IMR-90 (cell line): ENCODE measurements around the gene RNF17. TPM values are rescaled to one million over a fixed set of nuclear protein-coding genes. Genes with fewer than 3 reads are reported as not detected.

ENCODE experiments used
- ATAC-seq: fragments of 200-7000 bp; cut with Tn5 transposase; 2 replicates; pipeline ENCODE4 v1.9.1; 2020; ENCODE audit warnings: low read depth, mild to moderate bottlenecking, moderate library complexity
- BruUV-seq: library from RNA; stranded (reverse); fragments of 400-500 nt; replicated peaks from 2 replicates; lab custom pipeline; 2021; lab: Mats Ljungman, UMichigan
- CTCF ChIA-PET: fragments of 300-600 bp; formaldehyde crosslinking; extraction: SDS; loops from one replicate; lab custom pipeline; 2021; ENCODE audit warnings: antibody characterized with exemption; lab: Yijun Ruan, JAX
- POLR2A ChIA-PET: fragments of 300-600 bp; sonication (Branson Sonifier 250); formaldehyde crosslinking; loops from one replicate; lab custom pipeline; 2022; ENCODE audit warnings: antibody characterized with exemption; ENCODE audit not compliant: unreplicated experiment; lab: Charles Lee
- DNase-seq: peaks from one replicate; pipeline ENCODE4 v3.0.0; 2013
- H2AFZ ChIP-seq: replicated peaks from 2 replicates; pipeline ENCODE3; 2013; ENCODE audit warnings: low read length, mild to moderate bottlenecking; ENCODE audit not compliant: poor library complexity
- H2AK5ac ChIP-seq: 2 replicates; pipeline ENCODE4 v1.6.1; 2013; ENCODE audit warnings: low read depth, low read length, inconsistent platforms
- H2AK9ac ChIP-seq: replicated peaks from 2 replicates; pipeline ENCODE3; 2013; ENCODE audit warnings: mild to moderate bottlenecking, low read depth, low read length, moderate library complexity; ENCODE audit not compliant: poor library complexity
- H2BK120ac ChIP-seq: 2 replicates; pipeline ENCODE4 v1.6.1; 2013; ENCODE audit warnings: low read depth, low read length, inconsistent platforms
- H2BK15ac ChIP-seq: 3 replicates; pipeline ENCODE4 v1.6.1; 2013; ENCODE audit warnings: low read depth, low read length, inconsistent platforms
- H2BK20ac ChIP-seq: 2 replicates; pipeline ENCODE4 v1.6.1; 2013; ENCODE audit warnings: low read depth, mild to moderate bottlenecking, inconsistent platforms, low read length, moderate library complexity
- H2BK5ac ChIP-seq: 2 replicates; pipeline ENCODE4 v1.6.1; 2013; ENCODE audit warnings: mild to moderate bottlenecking, low read depth, low read length, inconsistent platforms; ENCODE audit not compliant: poor library complexity, severe bottlenecking
- H3K14ac ChIP-seq: replicated peaks from 2 replicates; pipeline ENCODE4 v1.6.1; 2013; ENCODE audit warnings: low read depth, low read length, inconsistent platforms
- H3K18ac ChIP-seq: 2 replicates; pipeline ENCODE4 v1.6.1; 2013; ENCODE audit warnings: low read depth, low read length, control low read depth
- H3K23ac ChIP-seq: 2 replicates; pipeline ENCODE4 v1.6.1; 2013; ENCODE audit warnings: low read depth, low read length, inconsistent platforms
- H3K27ac ChIP-seq: 2 replicates; pipeline ENCODE4 v1.5.1; 2013; ENCODE audit warnings: mild to moderate bottlenecking, control low read depth, low read length; ENCODE audit not compliant: insufficient read depth
- H3K27me3 ChIP-seq: 2 replicates; pipeline ENCODE4 v1.6.1; 2013; ENCODE audit warnings: low read length; ENCODE audit not compliant: control insufficient read depth, insufficient read depth
- H3K36me3 ChIP-seq: 2 replicates; pipeline ENCODE4 v1.6.1; 2013; ENCODE audit warnings: low read length, mixed read lengths; ENCODE audit not compliant: control insufficient read depth, insufficient read depth
- H3K4ac ChIP-seq: 2 replicates; pipeline ENCODE4 v1.6.1; 2013; ENCODE audit warnings: low read depth, low read length, inconsistent platforms
- H3K4me1 ChIP-seq: 2 replicates; pipeline ENCODE4 v1.6.1; 2013; ENCODE audit warnings: low read length, mixed read lengths; ENCODE audit not compliant: control insufficient read depth, insufficient read depth
- H3K4me2 ChIP-seq: 2 replicates; pipeline ENCODE4 v1.6.1; 2013; ENCODE audit warnings: low read depth, mild to moderate bottlenecking, control low read depth, low read length, moderate library complexity
- H3K4me3 ChIP-seq: 2 replicates; pipeline ENCODE4 v1.5.1; 2013; ENCODE audit warnings: low read depth, mild to moderate bottlenecking, control low read depth, low read length, moderate library complexity; ENCODE audit not compliant: insufficient read depth
- H3K56ac ChIP-seq: 2 replicates; pipeline ENCODE4 v1.6.1; 2013; ENCODE audit warnings: low read length, inconsistent platforms; ENCODE audit not compliant: insufficient read depth; ENCODE audit errors: extremely low read depth
- H3K79me1 ChIP-seq, 2 experiments: 2 replicates each; pipeline ENCODE4 v1.6.1; 2013; ENCODE audit warnings: low read length in 2 of 2, inconsistent platforms in 1 of 2, low read depth in 1 of 2
- H3K9ac ChIP-seq: 2 replicates; pipeline ENCODE4 v1.6.1; 2013; ENCODE audit warnings: low read depth, low read length, control low read depth
- H3K9me1 ChIP-seq: 2 replicates; pipeline ENCODE4 v1.6.1; 2013; ENCODE audit warnings: low read length, inconsistent platforms; ENCODE audit not compliant: insufficient read depth
- H3K9me3 ChIP-seq: 2 replicates; pipeline ENCODE4 v1.6.1; 2013; ENCODE audit warnings: low read length; ENCODE audit not compliant: control insufficient read depth, insufficient read depth
- H4K20me1 ChIP-seq: 2 replicates; pipeline ENCODE4 v1.6.1; 2013; ENCODE audit warnings: low read length, inconsistent platforms; ENCODE audit not compliant: insufficient read depth
- H4K5ac ChIP-seq: 2 replicates; pipeline ENCODE4 v1.6.1; 2013; ENCODE audit warnings: mild to moderate bottlenecking, low read depth, low read length, control low read depth
- H4K8ac ChIP-seq, 2 experiments: 2 replicates each; pipeline ENCODE4 v1.6.1; 2013; ENCODE audit warnings: low read depth in 2 of 2, low read length in 2 of 2, control low read depth in 1 of 2, inconsistent platforms in 1 of 2
- H4K91ac ChIP-seq: 2 replicates; pipeline ENCODE4 v1.6.1; 2013; ENCODE audit warnings: low read depth, low read length, inconsistent platforms; ENCODE audit not compliant: insufficient read depth
- CEBPB ChIP-seq: IDR thresholded peaks from 2 replicates; pipeline ENCODE4 v1.6.1; 2012; ENCODE audit warnings: low read depth, low read length, improper control_type of control experiment
- FOS ChIP-seq: fragments of 150-350 bp; IDR thresholded peaks from 2 replicates; pipeline ENCODE4 v1.6.1; 2016; ENCODE audit warnings: low read depth, low read length
- MXI1 ChIP-seq: IDR thresholded peaks from 2 replicates; pipeline ENCODE4 v1.6.1; 2012; ENCODE audit warnings: low read depth, mild to moderate bottlenecking, low read length, moderate library complexity, borderline replicate concordance
- SMC3 ChIP-seq: fragments of 150-350 bp; IDR thresholded peaks from 2 replicates; pipeline ENCODE4 v1.6.1; 2016; ENCODE audit warnings: low read depth, mild to moderate bottlenecking, antibody characterized with exemption, low read length, moderate library complexity
- WGBS, 2 experiments: methylation state at CpG; one replicate each; pipeline versions ENCODE4 v1.1.5 to v1.1.7; 2013; ENCODE audit warnings: missing lambda C conversion rate in 2 of 2; ENCODE audit not compliant: insufficient read length in 1 of 2; ENCODE audit errors: extremely low coverage in 2 of 2; 5-methylcytosine and 5-hydroxymethylcytosine counted together
- dilution Hi-C: fragments of 300-500 bp; cut with HindIII; formaldehyde crosslinking; loops from one replicate; pipeline ENCODE4 v1.14.3; 2018; ENCODE audit warnings: low sequenced_read_pairs; ENCODE audit not compliant: unreplicated experiment
- in situ Hi-C: fragments of 300-500 bp; cut with MboI; formaldehyde crosslinking; loops from 3 replicates; pipeline ENCODE4 v1.14.3; 2019; ENCODE audit warnings: low sequenced_read_pairs, inconsistent platforms, mixed read lengths
- intact Hi-C: fragments of 100-400 bp; cut with micrococcal nuclease; formaldehyde crosslinking; loops from 2 replicates; pipeline ENCODE4 v1.10.0; 2022
- polyA plus RNA-seq, 3 experiments: library from polyadenylated mRNA; depleted of rRNA; stranded (reverse); fragments of >200 nt; gene quantifications; 2 replicates each; pipeline ENCODE4 v1.2.3, GENCODE V29; 2012; ENCODE audit warnings: low replicate concordance in 1 of 3
- total RNA-seq: library from RNA; depleted of rRNA; stranded (reverse); fragments of >200 nt; gene quantifications from 2 replicates; pipeline ENCODE4 v1.2.3, GENCODE V29; 2012

Gene RNF17
- total and polyA plus RNA-seq, 2 of the 4 experiments (the other 2 are of a cell fraction): 0.03 to 0.18 TPM

DNA sequence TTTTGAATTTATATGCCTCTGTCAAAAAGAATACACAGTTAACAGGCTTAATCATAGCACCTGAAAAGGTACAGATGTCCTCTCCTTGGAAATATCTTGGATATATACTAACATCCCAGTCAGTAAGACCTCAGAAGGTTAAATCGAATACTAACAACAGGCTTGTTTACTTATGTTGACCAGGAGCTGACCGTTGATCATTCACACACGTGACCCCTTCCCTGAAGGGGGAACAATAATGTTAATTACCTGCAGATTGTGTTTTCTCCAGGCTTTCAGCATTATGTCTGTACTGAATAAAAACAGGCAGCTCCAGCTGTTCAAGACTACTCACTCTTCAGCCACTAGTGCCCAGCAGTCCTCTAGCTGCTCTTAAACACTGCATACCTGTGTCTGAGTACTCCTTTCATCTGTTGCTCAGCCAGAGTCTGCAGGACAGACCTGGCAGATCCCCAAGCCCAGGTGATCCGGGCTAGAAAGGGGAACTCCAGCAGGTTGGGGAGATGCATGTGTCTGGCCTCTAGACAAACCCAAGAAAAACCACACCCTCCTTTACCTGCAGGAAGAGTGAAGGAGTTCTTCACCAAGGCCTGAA lies 163.9 kb downstream of the RNF17 start:
- CTCF ChIA-PET: no interaction called here
- no peak overlapping the region for H4K8ac ChIP-seq
- H2BK5ac ChIP-seq: no peak overlapping the region
- no peaks in the 10 kb centered on the region for H3K36me3 ChIP-seq
- H4K20me1 ChIP-seq: no peaks in the 10 kb centered on the region
- H3K27me3 ChIP-seq: peaks cover 26% of the 10 kb centered on the region
- intact Hi-C loops: no loop called here
- WGBS, 2 experiments: no CpG with 5 or more reads among the region's 4 CpGs
- no peaks in the 10 kb centered on the region for H3K9me1 ChIP-seq
- no peak overlapping the region for H2BK20ac ChIP-seq
- no TSS peak for BruUV-seq
- TF ChIP-seq MXI1 (no peak), SMC3 (no peak), CEBPB (no peak), FOS (no peak)
- dilution Hi-C loops: no loop called here
- H2BK15ac ChIP-seq: no peak overlapping the region
- no peak overlapping the region for H3K27ac ChIP-seq
- H4K5ac ChIP-seq: no peak overlapping the region
- H3K18ac ChIP-seq: no peak overlapping the region
- DNase-seq: no peak
- H2AK9ac ChIP-seq: no peak overlapping the region
- no peak overlapping the region for H3K4me3 ChIP-seq
- H4K91ac ChIP-seq: no peak overlapping the region
- no peak for ATAC-seq
- H3K14ac ChIP-seq: no peak overlapping the region
- no peak overlapping the region for H2AK5ac ChIP-seq
- H3K4ac ChIP-seq: no peak overlapping the region
- no peak overlapping the region for H2AFZ ChIP-seq
- no peak overlapping the region for H3K4me2 ChIP-seq
- no peaks in the 10 kb centered on the region for H3K9me3 ChIP-seq
- no peak overlapping the region for H2BK120ac ChIP-seq
- no peak overlapping the region for H3K9ac ChIP-seq
- H3K56ac ChIP-seq: no peak overlapping the region
- POLR2A ChIA-PET: no interaction called here
- H3K23ac ChIP-seq: no peak overlapping the region
- no peaks in the 10 kb centered on the region for H3K79me1 ChIP-seq
- no peaks in the 10 kb centered on the region for H3K4me1 ChIP-seq
- in situ Hi-C loops: no loop called here
